GM19395 (cell line): ENCODE measurements around the gene TSHZ2.
"Not testable (repeated sequence)": the region's sequence is repeated elsewhere in the genome, so short reads cannot be mapped to it uniquely, and the experiment has no call there.

Source experiments
- ATAC-seq: cut with Tn5 transposase; IDR thresholded peaks from one replicate; pipeline ENCODE4 v1.9.1; 2021; ENCODE audit warnings: mild to moderate bottlenecking, moderate library complexity; ENCODE audit not compliant: unreplicated experiment

Gene TSHZ2

GRCh38 chr20:53023732-53024520 lies 51.8 kb downstream of the TSHZ2 start:
- ATAC-seq, result no peak

- not testable (repeated sequence) for ATAC-seq
Observed at GRCh38 chr20:53024653-53025052, 52.5 kb downstream of the TSHZ2 start.

- ATAC-seq, result no peak
Observed at GRCh38 chr20:53027089-53027488, 54.9 kb downstream of the TSHZ2 start.

- no peak for ATAC-seq
Observed at GRCh38 chr20:53028337-53029007, 56.3 kb downstream of the TSHZ2 start.

- no peak for ATAC-seq
Observed at GRCh38 chr20:53030061-53030460, 57.9 kb downstream of the TSHZ2 start.

GRCh38 chr20:53032046-53032445 lies 59.9 kb downstream of the TSHZ2 start:
- ATAC-seq, result no peak

GRCh38 chr20:53032478-53032932 lies 60.3 kb downstream of the TSHZ2 start:
- ATAC-seq, result no peak

GRCh38 chr20:53033176-53033575 lies 61.0 kb downstream of the TSHZ2 start:
- no peak for ATAC-seq

GRCh38 chr20:53034899-53035298 lies 62.7 kb downstream of the TSHZ2 start:
- ATAC-seq, result no peak

- ATAC-seq, result no peak
Observed at GRCh38 chr20:53036992-53037391, 64.8 kb downstream of the TSHZ2 start.

- no peak for ATAC-seq
Observed at GRCh38 chr20:53037621-53038020, 65.5 kb downstream of the TSHZ2 start.

GRCh38 chr20:53038299-53038698 lies 66.1 kb downstream of the TSHZ2 start:
- ATAC-seq, result no peak

- ATAC-seq, result no peak
Observed at GRCh38 chr20:53040693-53041589, 68.8 kb downstream of the TSHZ2 start.

- ATAC-seq, result no peak
Observed at GRCh38 chr20:53042521-53042920, 70.4 kb downstream of the TSHZ2 start.

GRCh38 chr20:53044296-53044695 lies 72.1 kb downstream of the TSHZ2 start:
- no peak for ATAC-seq

- ATAC-seq, result no peak
Observed at GRCh38 chr20:53045941-53046340, 73.8 kb downstream of the TSHZ2 start.

- no peak for ATAC-seq
Observed at GRCh38 chr20:53047203-53047602, 75.0 kb downstream of the TSHZ2 start.

GRCh38 chr20:53048387-53048786 lies 76.2 kb downstream of the TSHZ2 start:
- ATAC-seq, result no peak

- ATAC-seq, result no peak
Observed at GRCh38 chr20:53050338-53050737, 78.2 kb downstream of the TSHZ2 start.

GRCh38 chr20:53052380-53052779 lies 80.2 kb downstream of the TSHZ2 start:
- no peak for ATAC-seq

GRCh38 chr20:53053595-53053994 lies 81.4 kb downstream of the TSHZ2 start:
- no peak for ATAC-seq
